Stimulated activated CD4-positive, alpha-beta T cell treated with anti-CD3 and anti-CD28 coated beads, Interleukin-15, amount 100 ng/mL, for 48 hours (primary cell): ENCODE data around the gene CSF1.
A peak's percentile ranks its signal among the peaks of the same experiment; 100 is the strongest.

Experiments
- DNase-seq, 2 donors: peaks; one replicate each; pipeline ENCODE4 v3.0.0-alpha.2; 2020; ENCODE audit warnings: low read depth in 2 of 2

CSF1 gene

GRCh38 chr1:109882288-109883245 is 28.1 kb upstream of the CSF1 start:
- no peak for DNase-seq

DNA sequence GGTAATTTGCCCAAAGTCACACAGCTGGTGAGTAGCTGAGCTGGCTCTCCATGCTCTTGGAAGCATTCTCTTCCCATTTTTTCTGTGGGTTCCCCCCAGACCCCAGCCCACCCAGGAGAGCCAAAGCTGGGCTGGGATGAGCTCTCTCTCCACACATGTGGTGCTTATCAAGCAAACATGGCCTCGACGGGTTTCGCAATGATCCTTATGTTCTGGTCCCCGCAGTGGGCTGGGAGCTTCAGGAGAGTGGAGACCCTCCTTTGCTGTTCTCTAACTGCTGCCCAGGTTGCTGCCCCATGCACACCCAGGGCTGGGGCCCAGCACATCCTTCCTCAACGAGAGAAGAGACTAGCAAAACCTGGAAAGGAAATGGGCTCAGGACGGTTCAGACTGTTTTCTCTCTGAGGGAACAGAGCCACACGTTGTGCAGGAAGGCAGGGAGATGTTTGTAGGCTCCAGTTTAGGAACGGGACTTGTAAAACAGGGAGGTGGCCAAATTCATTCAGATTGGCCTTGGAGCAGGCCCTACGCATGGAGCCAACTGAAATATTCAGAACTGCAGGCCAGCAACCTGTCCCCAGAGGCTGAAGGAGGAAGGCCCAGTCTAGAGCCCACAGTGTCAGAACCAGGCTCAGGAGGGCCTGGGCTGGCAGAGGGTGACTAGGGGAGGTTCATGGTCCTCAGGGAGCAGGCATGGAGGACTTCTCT is 27.2 kb upstream of the CSF1 start:
- no peak for DNase-seq

- no peak for DNase-seq
Observed at GRCh38 chr1:109884242-109884891, 26.3 kb upstream of the CSF1 start.

- no peak for DNase-seq
Observed at GRCh38 chr1:109885589-109885988, 25.1 kb upstream of the CSF1 start.

- DNase-seq: no peak
Observed at GRCh38 chr1:109886827-109887226, 23.8 kb upstream of the CSF1 start.

- no peak for DNase-seq
Observed at GRCh38 chr1:109887271-109887670, 23.4 kb upstream of the CSF1 start.

GRCh38 chr1:109887884-109888283 is 22.8 kb upstream of the CSF1 start:
- DNase-seq: no peak

- no peak for DNase-seq
Observed at GRCh38 chr1:109889094-109889493, 21.6 kb upstream of the CSF1 start.

DNA sequence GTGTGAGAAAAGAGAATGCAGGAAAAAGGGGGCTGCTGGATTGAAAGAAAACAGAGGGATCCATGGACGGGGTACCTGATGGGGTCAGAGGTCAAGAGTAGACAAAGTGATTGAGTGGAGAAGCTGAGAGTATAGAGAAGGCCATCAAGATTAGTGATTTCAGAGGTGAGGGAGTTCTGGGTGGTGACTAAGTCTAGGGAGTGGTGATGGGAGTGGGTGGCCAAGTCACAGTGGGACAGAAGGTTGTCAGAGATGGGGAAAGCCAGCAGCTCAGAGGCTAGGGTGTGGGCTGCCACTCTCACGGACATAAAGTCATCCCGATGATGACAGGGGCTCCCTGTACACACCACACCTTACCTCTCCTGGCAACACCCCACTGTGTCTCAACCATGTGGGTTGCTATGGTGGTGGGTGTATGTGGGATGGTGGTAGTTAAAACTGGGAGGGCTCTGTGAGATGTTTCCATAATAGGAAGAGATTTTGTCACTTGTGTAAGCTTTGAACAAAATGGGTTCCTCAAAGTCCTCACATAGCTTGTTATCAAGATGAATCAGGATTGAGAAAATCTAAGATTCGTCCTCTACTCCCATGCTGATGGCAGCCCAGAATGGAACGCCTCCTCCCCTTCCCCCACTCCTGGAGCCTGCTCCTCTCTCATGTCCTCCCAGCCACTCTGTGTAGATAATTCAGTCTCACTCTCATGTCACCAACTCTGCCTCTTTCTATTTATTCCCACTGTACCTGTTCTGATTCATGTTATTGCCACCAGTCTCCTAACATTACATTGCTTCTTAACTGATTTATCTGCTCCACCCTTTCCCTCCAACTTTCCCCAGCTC is 20.3 kb upstream of the CSF1 start:
- DNase-seq: peak; percentile 64

DNA sequence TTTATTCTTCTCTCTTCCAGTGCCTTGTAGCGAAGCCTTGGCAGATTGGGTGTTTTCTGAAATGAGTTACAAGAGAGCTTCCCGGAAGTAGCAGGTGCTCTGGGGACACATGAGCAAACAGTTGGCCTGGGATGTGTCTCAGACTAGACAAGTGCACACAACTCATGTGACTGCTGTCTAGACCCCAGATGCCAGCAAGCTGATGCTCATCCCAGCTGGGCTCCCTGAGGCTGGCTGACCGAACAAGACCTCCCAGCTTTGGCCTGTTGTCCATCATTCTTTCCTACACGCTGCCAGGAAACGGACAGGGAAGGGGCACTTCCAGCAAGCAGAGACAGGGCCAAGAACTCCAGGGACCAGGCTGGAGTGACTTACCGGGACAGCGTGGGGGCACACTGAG is 18.7 kb upstream of the CSF1 start:
- no peak for DNase-seq

- DNase-seq: no peak
Observed at GRCh38 chr1:109892561-109893368, 17.9 kb upstream of the CSF1 start.

DNA sequence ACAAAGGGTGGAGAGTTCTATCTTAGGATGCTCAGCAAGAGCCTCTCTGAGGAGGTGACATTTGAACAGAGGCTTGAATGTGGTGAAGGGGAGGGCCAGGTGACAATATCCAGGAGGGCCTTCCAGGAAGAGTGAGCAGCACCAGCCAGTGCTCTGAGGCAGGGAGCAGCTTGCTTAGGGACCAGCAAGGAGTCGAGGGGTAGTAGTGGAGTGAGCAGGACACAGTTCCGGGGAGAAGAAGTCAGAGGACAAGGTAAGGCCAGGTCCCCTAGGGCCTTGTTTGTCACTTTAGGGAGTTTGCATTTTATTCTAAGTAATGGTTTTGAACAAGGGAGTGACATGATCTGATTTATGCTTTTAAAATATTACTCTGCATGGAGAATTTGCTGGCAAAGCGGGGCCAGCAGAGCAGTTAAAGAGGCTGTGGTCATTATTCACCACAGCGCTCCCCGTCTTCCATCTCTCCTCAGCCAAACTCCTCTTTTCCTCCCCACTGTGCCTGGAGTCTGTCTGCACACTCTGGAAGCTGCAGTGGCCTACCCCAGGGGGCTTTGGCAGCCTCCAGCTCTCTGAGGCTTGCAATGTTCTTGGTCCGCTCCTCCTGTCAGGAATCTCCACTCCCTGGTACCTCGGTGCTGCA is 17.0 kb upstream of the CSF1 start:
- no peak for DNase-seq

- no peak for DNase-seq
Observed at GRCh38 chr1:109894823-109895719, 15.6 kb upstream of the CSF1 start.

DNA sequence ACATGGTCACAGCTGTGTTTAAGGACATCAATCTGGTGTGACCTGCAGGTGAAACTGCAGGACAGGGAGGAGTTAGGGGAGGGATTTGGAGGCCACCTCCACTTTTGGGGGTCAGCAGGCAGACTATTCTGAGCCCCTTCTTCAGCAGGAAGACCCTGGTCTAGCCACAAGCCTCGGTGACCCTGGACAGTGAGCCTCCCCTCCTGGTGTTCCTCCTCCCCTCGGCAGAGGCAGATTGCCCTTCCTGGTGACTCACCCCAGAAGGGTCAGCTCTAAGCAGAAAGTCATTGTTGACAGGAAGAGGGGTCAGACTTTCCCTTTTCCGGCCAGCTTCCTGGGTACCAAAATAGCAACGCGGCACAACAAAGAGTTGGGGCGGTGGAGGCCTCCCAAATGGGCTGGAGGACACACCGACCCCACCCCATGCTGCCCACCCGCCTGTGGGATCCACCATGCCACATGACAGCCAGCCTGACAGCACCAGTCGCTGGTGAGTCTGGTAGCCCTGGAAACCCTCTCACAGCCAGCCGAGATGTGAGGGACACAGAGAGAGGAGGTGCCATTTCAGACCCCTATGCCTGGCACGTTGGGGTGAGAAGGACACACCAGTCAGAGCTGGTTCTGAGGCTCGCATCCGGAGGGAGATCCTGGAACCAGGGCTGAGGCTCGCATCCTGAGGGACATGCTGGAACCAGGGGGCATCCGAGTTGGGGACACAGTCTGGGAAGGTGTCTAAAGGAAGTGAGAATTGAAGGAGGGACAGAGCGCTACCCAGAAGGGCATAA is 14.7 kb upstream of the CSF1 start:
- DNase-seq: no peak

- DNase-seq: no peak
Observed at GRCh38 chr1:109896681-109897080, 14.0 kb upstream of the CSF1 start.

DNA sequence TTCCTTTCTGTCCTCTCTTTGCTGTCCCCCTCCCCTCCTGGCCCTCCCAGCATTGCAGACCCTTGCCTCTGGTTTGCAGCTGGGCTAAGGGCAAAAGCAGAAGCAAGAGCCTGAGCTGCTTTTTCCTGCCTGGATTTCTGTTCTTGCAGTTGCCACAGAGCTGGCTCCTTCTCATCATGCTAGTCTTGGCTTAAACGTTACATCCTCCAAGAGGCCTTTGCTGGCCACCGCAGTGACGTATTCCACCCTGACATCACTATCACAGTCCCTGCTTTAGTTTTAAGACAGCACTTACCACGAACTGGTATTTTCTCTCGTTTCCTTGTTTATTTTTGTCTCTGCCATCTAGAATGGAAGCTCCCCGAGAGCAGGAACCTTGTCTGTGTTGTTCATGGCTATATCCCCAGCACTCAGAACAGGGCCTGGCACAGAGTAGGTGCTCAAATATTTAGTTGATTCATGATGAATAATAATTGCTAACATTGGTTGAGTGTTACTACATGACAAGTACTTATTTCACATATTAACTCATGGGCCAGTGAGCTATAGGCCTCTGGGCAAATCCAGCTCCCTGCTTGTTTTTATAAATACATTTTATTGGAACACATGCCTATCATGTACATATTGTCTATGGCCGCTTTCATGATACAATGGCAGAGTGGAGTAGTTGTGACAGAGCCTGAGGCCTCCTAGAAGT is 13.2 kb upstream of the CSF1 start:
- no peak for DNase-seq

GRCh38 chr1:109898842-109899241 is 11.8 kb upstream of the CSF1 start:
- no peak for DNase-seq

DNA sequence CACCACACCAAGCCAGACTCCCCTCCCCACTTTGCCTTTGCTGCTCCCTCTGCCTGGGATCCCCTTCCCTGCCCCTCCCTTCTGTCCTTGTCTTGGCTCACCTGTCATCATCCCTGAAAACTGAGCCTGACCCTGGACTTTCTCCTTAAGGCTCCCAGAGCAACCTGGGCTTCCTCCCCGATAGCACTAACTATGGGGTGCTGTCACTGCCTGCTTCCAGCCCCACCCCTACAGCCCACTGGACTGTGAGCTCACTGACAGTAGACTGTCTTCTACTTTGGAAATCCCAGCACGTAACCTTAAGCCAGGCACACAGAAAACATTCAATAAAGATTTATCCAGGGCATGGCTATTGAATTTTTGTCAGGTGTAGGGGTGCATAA is 9.5 kb upstream of the CSF1 start:
- DNase-seq: no peak
